Tibial nerve (tissue), 4 donors: ENCODE results near the gene LAMB3. TPM values are rescaled to one million over a fixed set of nuclear protein-coding genes. Genes with fewer than 3 reads are reported as not detected.

Experiments used
- DNase-seq, 2 donors: peaks; one replicate each; pipeline ENCODE4 v3.0.0-alpha.2; 2019; ENCODE audit warnings: low spot score in 2 of 2
- H3K27ac ChIP-seq, 4 donors: fragments of 200-600 bp; sonication (generic) in 3 of 4; one replicate each; pipeline ENCODE4 v1.5.1; 2017 to 2019; ENCODE audit warnings: mild to moderate bottlenecking in 1 of 4
- H3K27me3 ChIP-seq, 2 donors: fragments of 200-600 bp; sonication (generic) in 1 of 2; one replicate each; pipeline versions ENCODE4 v1.5.1 to v1.6.0; 2017 to 2019
- H3K36me3 ChIP-seq, 3 donors: fragments of 200-600 bp; sonication (generic); one replicate each; pipeline ENCODE4 v1.5.1; 2018 to 2019
- H3K4me1 ChIP-seq, 4 donors: fragments of 200-600 bp; sonication (generic) in 3 of 4; one replicate each; pipeline ENCODE4 v1.5.1; 2017 to 2019
- H3K4me3 ChIP-seq, 4 donors: fragments of 200-600 bp; sonication (generic) in 3 of 4; one replicate each; pipeline ENCODE4 v1.5.1; 2017 to 2019; ENCODE audit warnings: mild to moderate bottlenecking in 1 of 4, moderate library complexity in 1 of 4
- H3K9me3 ChIP-seq, 4 donors: fragments of 200-600 bp; sonication (generic) in 3 of 4; one replicate each; pipeline ENCODE4 v1.5.1; 2017 to 2019
- EP300 ChIP-seq, 2 donors: sonication (generic); formaldehyde crosslinking; IDR thresholded peaks; one replicate each; pipeline ENCODE4 v1.6.1; 2017; ENCODE audit warnings: antibody characterized with exemption in 2 of 2, mild to moderate bottlenecking in 1 of 2
- POLR2A ChIP-seq, 2 donors: fragments of 450-650 bp; IDR thresholded peaks; one replicate each; pipeline ENCODE4 v1.6.1; 2017; ENCODE audit warnings: antibody characterized with exemption in 2 of 2, mild to moderate bottlenecking in 2 of 2, moderate library complexity in 2 of 2
- WGBS, 2 donors: methylation state at CpG; one replicate each; pipeline ENCODE4 v1.1.5; 2018; 5-methylcytosine and 5-hydroxymethylcytosine counted together
- total RNA-seq, 4 donors: library from RNA; depleted of rRNA; stranded (reverse); fragments of >200 nt; gene quantifications; one replicate each; pipeline ENCODE4 v1.1.0, GENCODE V29; 2016
- TF ChIP-seq, protein P1 (sequence below), 5 experiments: fragments of 200-600 bp in 3 of 5; fragments of 450-650 bp in 2 of 5; sonication (generic) in 3 of 5; IDR thresholded peaks; one replicate each; pipeline ENCODE4 v1.5.1; 2016 to 2019; ENCODE audit warnings: antibody characterized with exemption in 5 of 5, mild to moderate bottlenecking in 3 of 5, moderate library complexity in 2 of 5

LAMB3 gene
- total RNA-seq, 4 donors from 2014 or later, result 2.5 to 22.8 (median 4.2) TPM

DNA sequence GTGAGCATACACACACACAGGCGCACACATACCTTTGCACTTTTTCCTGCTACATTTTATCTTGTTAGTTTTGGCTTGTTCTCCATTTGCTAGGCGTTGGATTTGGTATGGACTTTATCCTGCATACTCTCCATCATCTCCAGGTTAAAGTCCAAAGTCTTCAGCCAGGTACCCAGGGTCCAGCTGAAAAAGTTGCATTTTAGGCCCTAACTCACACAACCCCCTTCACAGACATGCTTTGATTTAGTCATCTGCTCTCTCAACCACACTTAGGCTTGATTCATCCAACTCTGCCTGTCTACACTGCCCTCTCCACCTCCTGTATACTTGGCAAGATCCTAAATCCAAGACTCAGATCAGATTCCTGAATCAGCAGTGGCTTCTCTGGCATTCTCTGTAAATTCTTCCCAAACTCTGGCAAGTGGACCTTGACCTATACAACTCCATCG, 10.7 kb upstream of the LAMB3 start:
- Histone ChIP-seq H3K27ac (no peak overlapping the region), H3K4me3 (no peak overlapping the region), H3K9me3 (no peaks in the 10 kb centered on the region), H3K4me1 (no peaks in the 10 kb centered on the region), H3K36me3 (no peaks in the 10 kb centered on the region), H3K27me3 (no peaks in the 10 kb centered on the region)
- TF ChIP-seq, protein P1, sequence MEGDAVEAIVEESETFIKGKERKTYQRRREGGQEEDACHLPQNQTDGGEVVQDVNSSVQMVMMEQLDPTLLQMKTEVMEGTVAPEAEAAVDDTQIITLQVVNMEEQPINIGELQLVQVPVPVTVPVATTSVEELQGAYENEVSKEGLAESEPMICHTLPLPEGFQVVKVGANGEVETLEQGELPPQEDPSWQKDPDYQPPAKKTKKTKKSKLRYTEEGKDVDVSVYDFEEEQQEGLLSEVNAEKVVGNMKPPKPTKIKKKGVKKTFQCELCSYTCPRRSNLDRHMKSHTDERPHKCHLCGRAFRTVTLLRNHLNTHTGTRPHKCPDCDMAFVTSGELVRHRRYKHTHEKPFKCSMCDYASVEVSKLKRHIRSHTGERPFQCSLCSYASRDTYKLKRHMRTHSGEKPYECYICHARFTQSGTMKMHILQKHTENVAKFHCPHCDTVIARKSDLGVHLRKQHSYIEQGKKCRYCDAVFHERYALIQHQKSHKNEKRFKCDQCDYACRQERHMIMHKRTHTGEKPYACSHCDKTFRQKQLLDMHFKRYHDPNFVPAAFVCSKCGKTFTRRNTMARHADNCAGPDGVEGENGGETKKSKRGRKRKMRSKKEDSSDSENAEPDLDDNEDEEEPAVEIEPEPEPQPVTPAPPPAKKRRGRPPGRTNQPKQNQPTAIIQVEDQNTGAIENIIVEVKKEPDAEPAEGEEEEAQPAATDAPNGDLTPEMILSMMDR (IDR thresholded peaks at IDR 0.05), result no peak
- WGBS, 2 donors, result 89 to 92% methylated on average over 3 of the region's 3 CpGs
- no peak for DNase-seq

DNA sequence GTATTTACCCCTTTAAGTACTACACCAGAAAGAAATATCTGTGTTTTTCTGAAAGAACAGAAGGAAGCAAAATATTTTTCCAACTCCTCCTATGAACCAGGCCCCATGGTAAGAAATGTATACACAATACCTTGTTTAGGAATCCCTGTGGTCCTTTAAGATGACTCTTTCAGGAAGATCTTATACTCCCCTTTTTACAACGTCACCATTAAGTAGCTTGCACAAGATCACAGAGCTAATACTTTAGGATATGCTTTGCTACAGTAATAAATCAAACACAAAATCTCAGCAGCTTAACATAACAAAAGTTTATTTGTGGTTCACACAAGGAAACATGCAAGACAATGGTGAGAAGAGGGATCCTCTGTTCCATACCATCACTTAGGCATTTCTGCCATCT, 8.8 kb upstream of the LAMB3 start:
- Histone ChIP-seq H3K36me3 (no peaks in the 10 kb centered on the region), H3K4me1 (no peaks in the 10 kb centered on the region), H3K27ac (no peak overlapping the region), H3K4me3 (no peak overlapping the region), H3K9me3 (no peaks in the 10 kb centered on the region), H3K27me3 (no peaks in the 10 kb centered on the region)
- WGBS, 2 donors, result 56 to 60% methylated on average over 1 of the region's 1 CpG
- no peak for DNase-seq
- TF ChIP-seq, protein P1 (IDR thresholded peaks at IDR 0.05), result no peak
- TF ChIP-seq EP300 (IDR thresholded peaks at IDR 0.05), result no peak
- TF ChIP-seq POLR2A (IDR thresholded peaks at IDR 0.05), result no peak

DNA sequence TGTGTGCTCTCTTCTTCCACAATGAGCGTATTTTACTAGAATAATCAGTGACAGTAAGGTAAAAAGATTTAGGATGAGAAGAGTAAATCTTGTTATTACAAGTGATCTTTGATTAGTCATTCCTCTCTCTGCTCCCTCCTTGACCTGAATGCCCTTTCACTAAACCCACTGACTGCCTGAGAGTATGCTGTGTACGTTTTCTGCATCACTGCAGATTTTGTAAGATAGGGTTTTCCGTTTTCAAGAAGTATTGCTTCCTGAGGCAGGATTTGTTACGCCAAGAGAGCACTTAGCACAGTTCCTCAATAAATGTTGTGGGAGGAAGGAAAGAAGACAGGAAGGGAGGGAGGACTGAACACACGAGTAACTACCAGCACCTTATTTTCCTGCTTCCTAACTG, 7.7 kb upstream of the LAMB3 start:
- H3K27ac ChIP-seq, result no peak overlapping the region
- DNase-seq, result no peak
- H3K4me1 ChIP-seq, result no peaks in the 10 kb centered on the region
- TF ChIP-seq EP300 (IDR thresholded peaks at IDR 0.05), result peak in 1 of 2 donors; percentile 35
- TF ChIP-seq, protein P1 (IDR thresholded peaks at IDR 0.05), result no peak
- no peak overlapping the region for H3K4me3 ChIP-seq
- H3K27me3 ChIP-seq, result no peaks in the 10 kb centered on the region
- H3K36me3 ChIP-seq, result no peaks in the 10 kb centered on the region
- 42 to 53% methylated on average over 5 of the region's 5 CpGs for WGBS, 2 donors
- H3K9me3 ChIP-seq, result no peaks in the 10 kb centered on the region

DNA sequence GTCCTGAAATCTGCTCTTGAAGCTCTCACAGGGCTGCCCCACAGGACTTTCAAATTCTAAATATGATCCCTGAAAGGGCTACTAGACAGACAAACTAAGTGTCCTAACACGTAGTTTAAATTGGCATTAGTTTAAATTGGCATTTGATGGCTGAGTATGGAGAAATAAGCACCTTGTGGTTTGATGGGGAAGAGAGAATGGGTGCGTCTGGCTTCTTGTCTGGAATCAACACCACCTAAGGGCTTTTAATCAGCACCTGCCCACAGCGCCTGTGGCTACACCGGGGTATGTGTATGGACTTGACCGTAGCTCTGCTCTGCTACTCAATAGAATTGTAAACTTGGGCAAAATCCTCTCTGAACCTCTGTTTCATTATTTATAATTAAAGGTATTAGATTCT, 5.7 kb upstream of the LAMB3 start:
- DNase-seq, result no peak
- Histone ChIP-seq H3K27ac (no peak overlapping the region), H3K4me1 (peaks cover 0 to 7% (median 6%) of the 10 kb centered on the region in 4 donors), H3K4me3 (no peak overlapping the region), H3K9me3 (no peaks in the 10 kb centered on the region), H3K27me3 (no peaks in the 10 kb centered on the region), H3K36me3 (no peaks in the 10 kb centered on the region)
- 65 to 95% methylated on average over 5 of the region's 5 CpGs for WGBS, 2 donors
- TF ChIP-seq POLR2A (IDR thresholded peaks at IDR 0.05) (no peak), EP300 (IDR thresholded peaks at IDR 0.05) (no peak)
- TF ChIP-seq, protein P1 (IDR thresholded peaks at IDR 0.05), result no peak

DNA sequence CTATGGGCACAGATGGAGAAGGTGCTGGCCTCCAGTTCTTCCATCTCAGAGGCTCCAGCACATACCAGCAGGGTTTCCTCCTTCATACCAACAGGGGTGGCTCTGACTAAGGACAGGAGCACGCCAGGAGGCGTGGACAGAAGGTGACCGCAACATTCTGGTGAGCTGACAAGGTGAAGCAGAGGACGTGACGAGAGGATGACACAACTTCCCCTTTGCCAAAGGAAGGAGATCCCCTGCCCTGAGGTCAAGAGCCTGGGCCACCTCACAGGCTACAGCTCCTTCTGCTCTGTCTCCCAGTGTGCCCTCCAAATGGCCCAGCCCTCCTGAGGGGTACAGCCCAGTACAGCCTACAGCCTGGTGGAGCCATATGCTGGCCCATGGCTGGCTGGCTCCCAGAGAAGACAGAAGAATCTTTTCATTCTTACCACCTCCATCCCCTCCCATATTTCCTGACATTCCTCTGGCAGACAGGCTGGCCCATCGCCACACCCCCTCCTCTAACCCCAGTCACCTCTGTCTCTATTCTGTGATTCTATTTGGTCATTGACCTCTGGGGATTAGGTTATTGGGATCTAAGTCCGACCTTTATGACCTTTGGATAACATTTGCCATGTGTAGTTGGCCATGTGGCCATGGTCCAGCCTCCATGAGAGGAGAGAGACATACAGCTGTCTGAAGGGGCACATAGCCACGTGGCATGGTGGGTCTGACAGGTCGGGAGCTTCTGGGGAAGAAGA, 5.1 kb upstream of the LAMB3 start:
- Histone ChIP-seq H3K4me3 (no peak overlapping the region), H3K9me3 (no peaks in the 10 kb centered on the region), H3K36me3 (no peaks in the 10 kb centered on the region), H3K27ac (no peak overlapping the region), H3K4me1 (peaks cover 0 to 13% (median 11%) of the 10 kb centered on the region in 4 donors), H3K27me3 (no peaks in the 10 kb centered on the region)
- DNase-seq, result no peak
- 81 to 83% methylated on average over 9 of the region's 9 CpGs for WGBS, 2 donors
- TF ChIP-seq, protein P1 (IDR thresholded peaks at IDR 0.05), result no peak
- TF ChIP-seq EP300 (IDR thresholded peaks at IDR 0.05), result no peak
- TF ChIP-seq POLR2A (IDR thresholded peaks at IDR 0.05), result no peak
